ENCODE data around the gene SLC35E4. TPM values are rescaled to one million over a fixed set of nuclear protein-coding genes. Genes with fewer than 3 reads are reported as not detected.

Gene SLC35E4
- total and polyA plus RNA-seq, 9 of the 15 experiments (the other 6 are each of a cell fraction or from before 2014, with no cell fraction given), result 0.06 to 2.3 (median 0.86) TPM; not detected in 1

DNA sequence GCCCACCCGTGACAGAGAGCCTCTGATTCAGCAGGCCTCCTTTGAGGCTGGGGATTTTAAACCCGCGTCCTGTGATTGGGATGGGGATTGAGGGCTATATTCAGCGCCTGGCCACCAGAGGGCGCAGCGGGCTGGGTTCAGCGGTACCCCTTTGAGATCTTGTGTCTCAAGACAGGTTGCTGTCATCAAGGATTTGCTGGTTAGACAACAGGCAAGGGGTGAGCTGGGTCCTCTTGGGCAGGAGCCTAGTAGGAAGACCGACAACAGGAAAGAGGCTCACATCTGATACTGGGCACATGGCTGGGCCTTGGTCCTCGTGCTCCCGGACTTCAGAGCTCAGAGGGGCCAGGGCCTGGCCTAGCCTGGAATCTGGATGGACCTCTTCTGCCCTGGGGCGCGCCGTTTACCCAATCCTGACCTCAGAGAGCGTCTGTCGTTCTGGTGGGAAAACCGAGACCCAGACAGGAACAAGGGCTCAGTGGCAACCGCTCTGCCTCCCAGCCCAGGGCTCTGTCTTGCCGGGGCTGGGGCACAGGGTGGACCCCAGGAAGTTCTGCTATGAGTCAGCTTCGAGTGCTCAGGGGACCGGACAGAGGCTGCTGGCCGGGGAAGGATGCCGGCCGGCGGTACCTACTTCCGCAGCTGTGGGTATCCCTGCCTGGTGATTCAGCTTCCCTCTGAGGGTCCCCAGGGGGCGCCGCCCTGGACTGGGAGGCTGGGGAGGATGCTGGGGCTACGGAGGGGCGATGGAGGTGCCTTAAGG, 929 bp upstream of the SLC35E4 start (continued):
- TF ChIP-seq ELF1 (tag; IDR thresholded peaks at IDR 0.05) (no peak), CHD2 (IDR thresholded peaks at IDR 0.05; ENCODE audit: low read depth, low read length) (no peak), ZC3H11A (IDR thresholded peaks at IDR 0.05; ENCODE audit: low read depth, low read length) (no peak), PCBP1 (IDR thresholded peaks at IDR 0.05; ENCODE audit: low read depth, low read length, poor library complexity, severe bottlenecking) (no peak), ZNF644 (tag; IDR thresholded peaks at IDR 0.05; ENCODE audit: low read depth) (no peak), ZNF583 (CRISPR knock-in tag; IDR thresholded peaks at IDR 0.05) (no peak), FOXJ3 (CRISPR knock-in tag; IDR thresholded peaks at IDR 0.05) (no peak), SMAD4 (CRISPR knock-in tag; conservative IDR thresholded peaks at IDR 0.05) (no peak), HNRNPLL (IDR thresholded peaks at IDR 0.05; ENCODE audit: low read depth, low read length, poor library complexity, severe bottlenecking) (no peak), CCAR2 (IDR thresholded peaks at IDR 0.05; ENCODE audit: low read depth, low read length) (no peak), MEF2A (IDR thresholded peaks at IDR 0.05; ENCODE audit: control insufficient read depth, low read depth, low read length) (no peak), NFE2 (IDR thresholded peaks at IDR 0.05; ENCODE audit: low read depth) (no peak), FOXK2 (conservative IDR thresholded peaks at IDR 0.05 in 1 of 2, IDR thresholded peaks at IDR 0.05 in 1 of 2; ENCODE audit: low read depth in 2 of 2) (peak; percentile 47 to 55; a peak in 2 of 4 replicates), MCM2 (IDR thresholded peaks at IDR 0.05; ENCODE audit: low read depth) (no peak)
- TF ChIP-seq, protein P1, sequence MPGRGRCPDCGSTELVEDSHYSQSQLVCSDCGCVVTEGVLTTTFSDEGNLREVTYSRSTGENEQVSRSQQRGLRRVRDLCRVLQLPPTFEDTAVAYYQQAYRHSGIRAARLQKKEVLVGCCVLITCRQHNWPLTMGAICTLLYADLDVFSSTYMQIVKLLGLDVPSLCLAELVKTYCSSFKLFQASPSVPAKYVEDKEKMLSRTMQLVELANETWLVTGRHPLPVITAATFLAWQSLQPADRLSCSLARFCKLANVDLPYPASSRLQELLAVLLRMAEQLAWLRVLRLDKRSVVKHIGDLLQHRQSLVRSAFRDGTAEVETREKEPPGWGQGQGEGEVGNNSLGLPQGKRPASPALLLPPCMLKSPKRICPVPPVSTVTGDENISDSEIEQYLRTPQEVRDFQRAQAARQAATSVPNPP (IDR thresholded peaks at IDR 0.05; ENCODE audit: borderline replicate concordance, insufficient read depth, insufficient read length), result no peak
- TF ChIP-seq, protein P2, sequence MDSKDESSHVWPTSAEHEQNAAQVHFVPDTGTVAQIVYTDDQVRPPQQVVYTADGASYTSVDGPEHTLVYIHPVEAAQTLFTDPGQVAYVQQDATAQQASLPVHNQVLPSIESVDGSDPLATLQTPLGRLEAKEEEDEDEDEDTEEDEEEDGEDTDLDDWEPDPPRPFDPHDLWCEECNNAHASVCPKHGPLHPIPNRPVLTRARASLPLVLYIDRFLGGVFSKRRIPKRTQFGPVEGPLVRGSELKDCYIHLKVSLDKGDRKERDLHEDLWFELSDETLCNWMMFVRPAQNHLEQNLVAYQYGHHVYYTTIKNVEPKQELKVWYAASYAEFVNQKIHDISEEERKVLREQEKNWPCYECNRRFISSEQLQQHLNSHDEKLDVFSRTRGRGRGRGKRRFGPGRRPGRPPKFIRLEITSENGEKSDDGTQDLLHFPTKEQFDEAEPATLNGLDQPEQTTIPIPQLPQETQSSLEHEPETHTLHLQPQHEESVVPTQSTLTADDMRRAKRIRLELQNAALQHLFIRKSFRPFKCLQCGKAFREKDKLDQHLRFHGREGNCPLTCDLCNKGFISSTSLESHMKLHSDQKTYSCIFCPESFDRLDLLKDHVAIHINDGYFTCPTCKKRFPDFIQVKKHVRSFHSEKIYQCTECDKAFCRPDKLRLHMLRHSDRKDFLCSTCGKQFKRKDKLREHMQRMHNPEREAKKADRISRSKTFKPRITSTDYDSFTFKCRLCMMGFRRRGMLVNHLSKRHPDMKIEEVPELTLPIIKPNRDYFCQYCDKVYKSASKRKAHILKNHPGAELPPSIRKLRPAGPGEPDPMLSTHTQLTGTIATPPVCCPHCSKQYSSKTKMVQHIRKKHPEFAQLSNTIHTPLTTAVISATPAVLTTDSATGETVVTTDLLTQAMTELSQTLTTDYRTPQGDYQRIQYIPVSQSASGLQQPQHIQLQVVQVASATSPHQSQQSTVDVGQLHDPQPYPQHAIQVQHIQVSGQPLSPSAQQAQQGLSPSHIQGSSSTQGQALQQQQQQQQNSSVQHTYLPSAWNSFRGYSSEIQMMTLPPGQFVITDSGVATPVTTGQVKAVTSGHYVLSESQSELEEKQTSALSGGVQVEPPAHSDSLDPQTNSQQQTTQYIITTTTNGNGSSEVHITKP (IDR thresholded peaks at IDR 0.05; ENCODE audit: partially characterized antibody), result no peak
- TF ChIP-seq, protein P3, sequence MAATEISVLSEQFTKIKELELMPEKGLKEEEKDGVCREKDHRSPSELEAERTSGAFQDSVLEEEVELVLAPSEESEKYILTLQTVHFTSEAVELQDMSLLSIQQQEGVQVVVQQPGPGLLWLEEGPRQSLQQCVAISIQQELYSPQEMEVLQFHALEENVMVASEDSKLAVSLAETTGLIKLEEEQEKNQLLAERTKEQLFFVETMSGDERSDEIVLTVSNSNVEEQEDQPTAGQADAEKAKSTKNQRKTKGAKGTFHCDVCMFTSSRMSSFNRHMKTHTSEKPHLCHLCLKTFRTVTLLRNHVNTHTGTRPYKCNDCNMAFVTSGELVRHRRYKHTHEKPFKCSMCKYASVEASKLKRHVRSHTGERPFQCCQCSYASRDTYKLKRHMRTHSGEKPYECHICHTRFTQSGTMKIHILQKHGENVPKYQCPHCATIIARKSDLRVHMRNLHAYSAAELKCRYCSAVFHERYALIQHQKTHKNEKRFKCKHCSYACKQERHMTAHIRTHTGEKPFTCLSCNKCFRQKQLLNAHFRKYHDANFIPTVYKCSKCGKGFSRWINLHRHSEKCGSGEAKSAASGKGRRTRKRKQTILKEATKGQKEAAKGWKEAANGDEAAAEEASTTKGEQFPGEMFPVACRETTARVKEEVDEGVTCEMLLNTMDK (IDR thresholded peaks at IDR 0.05; ENCODE audit: borderline replicate concordance, insufficient read depth, low read depth, low read length, poor library complexity, severe bottlenecking), result peak; percentile 60
- TF ChIP-seq, protein P4, sequence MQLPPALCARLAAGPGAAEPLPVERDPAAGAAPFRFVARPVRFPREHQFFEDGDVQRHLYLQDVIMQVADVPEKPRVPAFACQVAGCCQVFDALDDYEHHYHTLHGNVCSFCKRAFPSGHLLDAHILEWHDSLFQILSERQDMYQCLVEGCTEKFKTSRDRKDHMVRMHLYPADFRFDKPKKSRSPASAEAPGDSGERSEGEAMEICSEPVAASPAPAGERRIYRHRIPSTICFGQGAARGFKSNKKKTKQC (CRISPR knock-in tag; IDR thresholded peaks at IDR 0.05), result no peak
- TF ChIP-seq, protein P5, sequence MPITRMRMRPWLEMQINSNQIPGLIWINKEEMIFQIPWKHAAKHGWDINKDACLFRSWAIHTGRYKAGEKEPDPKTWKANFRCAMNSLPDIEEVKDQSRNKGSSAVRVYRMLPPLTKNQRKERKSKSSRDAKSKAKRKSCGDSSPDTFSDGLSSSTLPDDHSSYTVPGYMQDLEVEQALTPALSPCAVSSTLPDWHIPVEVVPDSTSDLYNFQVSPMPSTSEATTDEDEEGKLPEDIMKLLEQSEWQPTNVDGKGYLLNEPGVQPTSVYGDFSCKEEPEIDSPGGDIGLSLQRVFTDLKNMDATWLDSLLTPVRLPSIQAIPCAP (CRISPR knock-in tag; IDR thresholded peaks at IDR 0.05; ENCODE audit: borderline replicate concordance), result no peak
